IgD-negative memory B cell (primary cell): ENCODE data around the gene ZDHHC15. TPM values are rescaled to one million over a fixed set of nuclear protein-coding genes. Genes with fewer than 3 reads are reported as not detected.
"Not testable (repeated sequence)": the region's sequence is repeated elsewhere in the genome, so short reads cannot be mapped to it uniquely, and the experiment has no call there.

Experiments
- H3K27ac Mint-ChIP-seq, 3 donors: one replicate each; pipeline ENCODE4 v1.8.0; 2020 to 2022; ENCODE audit warnings: mild to moderate bottlenecking in 3 of 3, mixed read lengths in 3 of 3, moderate library complexity in 1 of 3
- H3K27me3 Mint-ChIP-seq: one replicate; pipeline ENCODE4 v1.8.0; 2021; ENCODE audit warnings: mixed read lengths
- H3K36me3 Mint-ChIP-seq: one replicate; pipeline ENCODE4 v1.8.0; 2020; ENCODE audit warnings: mild to moderate bottlenecking, mixed read lengths
- H3K4me1 Mint-ChIP-seq, 3 donors: one replicate each; pipeline ENCODE4 v1.8.0; 2020 to 2022; ENCODE audit warnings: mixed read lengths in 3 of 3, mild to moderate bottlenecking in 1 of 3
- H3K4me3 Mint-ChIP-seq, 4 donors: one replicate each; pipeline ENCODE4 v1.8.0; 2020 to 2022; ENCODE audit warnings: mild to moderate bottlenecking in 4 of 4, mixed read lengths in 4 of 4, moderate library complexity in 3 of 4
- H3K9me3 Mint-ChIP-seq, 3 donors: one replicate each; pipeline ENCODE4 v1.8.0; 2020 to 2021; ENCODE audit warnings: mixed read lengths in 3 of 3, mild to moderate bottlenecking in 1 of 3
- polyA plus RNA-seq: library from polyadenylated mRNA; unstranded; fragments of 300-500 nt; fragmentation: Illumina TruSeq; gene quantifications from one replicate; pipeline ENCODE4 v1.2.3, GENCODE V29; 2021

ZDHHC15 gene
- polyA plus RNA-seq = not detected

- H3K9me3 Mint-ChIP-seq = no peaks in the 10 kb centered on the region
Observed at GRCh38 chrX:75522565-75523431, at the start of gene ZDHHC15. Gene ZDHHC15 (minus strand): TSS chrX:75523037. CDS start chrX:75523024, 13 bp downstream.

GRCh38 chrX:75560544-75560943, 37.7 kb upstream of the ZDHHC15 start:
- H3K9me3 Mint-ChIP-seq, H3K4me1 Mint-ChIP-seq, H3K36me3 Mint-ChIP-seq, H3K27ac Mint-ChIP-seq, H3K27me3 Mint-ChIP-seq, H3K4me3 Mint-ChIP-seq: not testable (repeated sequence)

More at GRCh38 chrX:75522565-75523431, at the start of gene ZDHHC15:
- peak within 1 kb of the TSS in 2 of 3 donors; percentile 36 to 76 for H3K27ac Mint-ChIP-seq
- peak within 1 kb of the TSS in 3 of 4 donors; percentile 53 to 90 (median 77) for H3K4me3 Mint-ChIP-seq
- H3K36me3 Mint-ChIP-seq = peaks cover 3% of the 10 kb centered on the region
- peaks cover 0 to 11% (median 0%) of the 10 kb centered on the region in 3 donors for H3K4me1 Mint-ChIP-seq
- H3K27me3 Mint-ChIP-seq = no peaks in the 10 kb centered on the region

- Mint-ChIP-seq H3K27me3 (no peaks in the 10 kb centered on the region), H3K4me3 (no peak overlapping the region), H3K36me3 (no peaks in the 10 kb centered on the region), H3K27ac (no peak overlapping the region), H3K9me3 (peaks cover 0 to 4% (median 3%) of the 10 kb centered on the region in 3 donors), H3K4me1 (no peaks in the 10 kb centered on the region)
Observed at GRCh38 chrX:75547783-75548182, 24.9 kb upstream of the ZDHHC15 start.

- H3K4me3 Mint-ChIP-seq = no peak overlapping the region
Observed at GRCh38 chrX:75546724-75547511, 24.1 kb upstream of the ZDHHC15 start.

GRCh38 chrX:75544786-75545185, 21.9 kb upstream of the ZDHHC15 start:
- no peaks in the 10 kb centered on the region for H3K36me3 Mint-ChIP-seq
- H3K27ac Mint-ChIP-seq = no peak overlapping the region
- no peak overlapping the region for H3K4me3 Mint-ChIP-seq
- peaks cover 2% of the 10 kb centered on the region for H3K27me3 Mint-ChIP-seq
- H3K4me1 Mint-ChIP-seq = no peaks in the 10 kb centered on the region
- peaks cover 0 to 4% (median 3%) of the 10 kb centered on the region in 3 donors for H3K9me3 Mint-ChIP-seq

More at GRCh38 chrX:75546724-75547511, 24.1 kb upstream of the ZDHHC15 start:
- no peaks in the 10 kb centered on the region for H3K36me3 Mint-ChIP-seq
- H3K9me3 Mint-ChIP-seq = peaks cover 0 to 8% (median 3%) of the 10 kb centered on the region in 3 donors
- H3K4me1 Mint-ChIP-seq = no peaks in the 10 kb centered on the region
- H3K27me3 Mint-ChIP-seq = peaks cover 2% of the 10 kb centered on the region
- no peak overlapping the region for H3K27ac Mint-ChIP-seq

GRCh38 chrX:75483933-75484332, 38.9 kb downstream of the ZDHHC15 start:
- no peaks in the 10 kb centered on the region for H3K36me3 Mint-ChIP-seq
- no peak overlapping the region for H3K27ac Mint-ChIP-seq
- H3K27me3 Mint-ChIP-seq = no peaks in the 10 kb centered on the region
- H3K4me3 Mint-ChIP-seq = no peak overlapping the region
- H3K9me3 Mint-ChIP-seq = peaks cover 1 to 5% (median 4%) of the 10 kb centered on the region in 3 donors
- H3K4me1 Mint-ChIP-seq = no peaks in the 10 kb centered on the region

- H3K4me3 Mint-ChIP-seq, H3K36me3 Mint-ChIP-seq, H3K27ac Mint-ChIP-seq, H3K4me1 Mint-ChIP-seq, H3K27me3 Mint-ChIP-seq: not testable (repeated sequence)
- peaks cover 18 to 41% (median 22%) of the 10 kb centered on the region in 3 donors for H3K9me3 Mint-ChIP-seq
Observed at GRCh38 chrX:75461780-75462179, 61.1 kb downstream of the ZDHHC15 start.

- Mint-ChIP-seq H3K27me3 (no peaks in the 10 kb centered on the region), H3K9me3 (peaks cover 0 to 5% (median 0%) of the 10 kb centered on the region in 3 donors), H3K4me1 (peaks cover 0 to 3% (median 0%) of the 10 kb centered on the region in 3 donors), H3K4me3 (no peak overlapping the region), H3K27ac (no peak overlapping the region), H3K36me3 (no peaks in the 10 kb centered on the region)
Observed at GRCh38 chrX:75421688-75422230, 101.1 kb downstream of the ZDHHC15 start.

- H3K27ac Mint-ChIP-seq, H3K36me3 Mint-ChIP-seq, H3K4me3 Mint-ChIP-seq, H3K27me3 Mint-ChIP-seq, H3K4me1 Mint-ChIP-seq: not testable (repeated sequence)
- H3K9me3 Mint-ChIP-seq = peaks cover 5 to 12% (median 9%) of the 10 kb centered on the region in 3 donors
Observed at GRCh38 chrX:75407153-75407552, 115.7 kb downstream of the ZDHHC15 start.

- H3K36me3 Mint-ChIP-seq = no peaks in the 10 kb centered on the region
- no peaks in the 10 kb centered on the region for H3K27me3 Mint-ChIP-seq
- peaks cover 4 to 30% (median 15%) of the 10 kb centered on the region in 3 donors for H3K9me3 Mint-ChIP-seq
- H3K4me1 Mint-ChIP-seq = peaks cover 0 to 2% (median 0%) of the 10 kb centered on the region in 3 donors
- H3K4me3 Mint-ChIP-seq = no peak overlapping the region
- H3K27ac Mint-ChIP-seq = no peak overlapping the region
Observed at GRCh38 chrX:75390470-75390869, 132.4 kb downstream of the ZDHHC15 start.

GRCh38 chrX:75369721-75370120, 153.1 kb downstream of the ZDHHC15 start:
- Mint-ChIP-seq H3K27me3 (no peaks in the 10 kb centered on the region), H3K36me3 (no peaks in the 10 kb centered on the region), H3K27ac (no peak overlapping the region), H3K9me3 (peaks cover 0 to 5% (median 0%) of the 10 kb centered on the region in 3 donors), H3K4me3 (no peak overlapping the region), H3K4me1 (no peaks in the 10 kb centered on the region)

GRCh38 chrX:75366861-75367260, 156.0 kb downstream of the ZDHHC15 start:
- peak overlapping the region in 1 of 4 donors; percentile 25 for H3K4me3 Mint-ChIP-seq
- no peaks in the 10 kb centered on the region for H3K27me3 Mint-ChIP-seq
- no peaks in the 10 kb centered on the region for H3K36me3 Mint-ChIP-seq
- H3K9me3 Mint-ChIP-seq = peaks cover 0 to 16% (median 0%) of the 10 kb centered on the region in 3 donors
- no peak overlapping the region for H3K27ac Mint-ChIP-seq
- H3K4me1 Mint-ChIP-seq = no peaks in the 10 kb centered on the region

- H3K9me3 Mint-ChIP-seq = peaks cover 1 to 16% (median 1%) of the 10 kb centered on the region in 3 donors
- no peaks in the 10 kb centered on the region for H3K36me3 Mint-ChIP-seq
- H3K27ac Mint-ChIP-seq = no peak overlapping the region
Observed at GRCh38 chrX:75365243-75365975, 157.4 kb downstream of the ZDHHC15 start.

GRCh38 chrX:75361788-75362187, 161.0 kb downstream of the ZDHHC15 start:
- Mint-ChIP-seq H3K27ac (no peak overlapping the region), H3K9me3 (peaks cover 1 to 16% (median 1%) of the 10 kb centered on the region in 3 donors), H3K27me3 (peaks cover 2% of the 10 kb centered on the region), H3K4me1 (no peaks in the 10 kb centered on the region), H3K36me3 (peaks cover 2% of the 10 kb centered on the region), H3K4me3 (peak overlapping the region in 1 of 4 donors; percentile 52)

More at GRCh38 chrX:75365243-75365975, 157.4 kb downstream of the ZDHHC15 start:
- Mint-ChIP-seq H3K27me3 (no peaks in the 10 kb centered on the region), H3K4me1 (no peaks in the 10 kb centered on the region), H3K4me3 (no peak overlapping the region)
